GM12875 (cell line): ENCODE measurements around the gene TMEM40.
"Not testable (repeated sequence)": the region's sequence is repeated elsewhere in the genome, so short reads cannot be mapped to it uniquely, and the experiment has no call there.

Source experiments
- H3K4me3 ChIP-seq: one replicate; pipeline ENCODE4 v1.5.1; 2011; ENCODE audit warnings: low read depth, low read length, control low read depth
- TF ChIP-seq, protein P1 (sequence below): IDR thresholded peaks from 2 replicates; pipeline ENCODE4 v1.5.1; 2011; ENCODE audit warnings: low read depth, mild to moderate bottlenecking, control low read depth, inconsistent platforms, low read length, moderate library complexity, borderline replicate concordance; ENCODE audit not compliant: insufficient read depth

TMEM40 gene

DNA sequence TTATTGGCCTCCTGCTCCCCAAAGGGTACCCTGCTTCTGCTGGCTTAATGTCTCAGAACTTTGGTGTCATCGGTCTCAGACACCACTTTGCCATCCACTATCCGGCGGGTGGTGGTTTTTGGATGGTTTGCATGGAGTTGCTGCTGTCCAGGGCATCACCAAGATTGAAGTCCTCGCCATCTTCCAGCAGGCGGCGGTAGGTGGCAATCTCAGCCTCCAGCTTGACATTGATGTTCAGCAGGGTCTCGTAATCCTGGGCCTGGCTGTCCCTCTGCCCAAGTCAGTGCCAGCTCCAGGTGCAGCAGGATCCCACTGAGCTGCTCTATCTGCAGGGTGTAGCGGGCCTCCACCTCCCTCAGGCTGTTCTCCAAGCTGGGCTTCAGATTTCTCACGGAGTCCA is 28.3 kb upstream of the TMEM40 start:
- not testable (repeated sequence) for H3K4me3 ChIP-seq
- TF ChIP-seq, protein P1, sequence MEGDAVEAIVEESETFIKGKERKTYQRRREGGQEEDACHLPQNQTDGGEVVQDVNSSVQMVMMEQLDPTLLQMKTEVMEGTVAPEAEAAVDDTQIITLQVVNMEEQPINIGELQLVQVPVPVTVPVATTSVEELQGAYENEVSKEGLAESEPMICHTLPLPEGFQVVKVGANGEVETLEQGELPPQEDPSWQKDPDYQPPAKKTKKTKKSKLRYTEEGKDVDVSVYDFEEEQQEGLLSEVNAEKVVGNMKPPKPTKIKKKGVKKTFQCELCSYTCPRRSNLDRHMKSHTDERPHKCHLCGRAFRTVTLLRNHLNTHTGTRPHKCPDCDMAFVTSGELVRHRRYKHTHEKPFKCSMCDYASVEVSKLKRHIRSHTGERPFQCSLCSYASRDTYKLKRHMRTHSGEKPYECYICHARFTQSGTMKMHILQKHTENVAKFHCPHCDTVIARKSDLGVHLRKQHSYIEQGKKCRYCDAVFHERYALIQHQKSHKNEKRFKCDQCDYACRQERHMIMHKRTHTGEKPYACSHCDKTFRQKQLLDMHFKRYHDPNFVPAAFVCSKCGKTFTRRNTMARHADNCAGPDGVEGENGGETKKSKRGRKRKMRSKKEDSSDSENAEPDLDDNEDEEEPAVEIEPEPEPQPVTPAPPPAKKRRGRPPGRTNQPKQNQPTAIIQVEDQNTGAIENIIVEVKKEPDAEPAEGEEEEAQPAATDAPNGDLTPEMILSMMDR, result peak; percentile 50; the same call in 1 of the 2 replicates

DNA sequence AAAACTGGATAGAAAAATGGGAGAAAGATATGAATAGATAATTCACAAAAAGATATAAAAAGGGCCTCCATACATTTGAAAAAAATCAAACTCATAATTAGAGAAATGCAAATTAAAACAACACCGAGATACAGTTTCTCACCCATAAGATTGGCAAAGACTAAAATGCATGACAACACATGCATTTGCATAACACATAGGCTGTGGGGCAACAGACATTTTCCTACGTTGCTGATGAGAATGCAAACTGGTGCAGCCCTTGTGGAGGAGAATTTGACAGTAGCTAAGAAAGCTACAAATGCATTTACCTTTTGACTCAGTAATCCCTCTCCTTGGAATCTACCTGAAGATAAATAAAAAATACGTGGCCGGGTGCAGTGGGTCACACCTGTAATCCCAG is 26.0 kb upstream of the TMEM40 start:
- TF ChIP-seq, protein P1, result no peak
- H3K4me3 ChIP-seq, result no peak overlapping the region

DNA sequence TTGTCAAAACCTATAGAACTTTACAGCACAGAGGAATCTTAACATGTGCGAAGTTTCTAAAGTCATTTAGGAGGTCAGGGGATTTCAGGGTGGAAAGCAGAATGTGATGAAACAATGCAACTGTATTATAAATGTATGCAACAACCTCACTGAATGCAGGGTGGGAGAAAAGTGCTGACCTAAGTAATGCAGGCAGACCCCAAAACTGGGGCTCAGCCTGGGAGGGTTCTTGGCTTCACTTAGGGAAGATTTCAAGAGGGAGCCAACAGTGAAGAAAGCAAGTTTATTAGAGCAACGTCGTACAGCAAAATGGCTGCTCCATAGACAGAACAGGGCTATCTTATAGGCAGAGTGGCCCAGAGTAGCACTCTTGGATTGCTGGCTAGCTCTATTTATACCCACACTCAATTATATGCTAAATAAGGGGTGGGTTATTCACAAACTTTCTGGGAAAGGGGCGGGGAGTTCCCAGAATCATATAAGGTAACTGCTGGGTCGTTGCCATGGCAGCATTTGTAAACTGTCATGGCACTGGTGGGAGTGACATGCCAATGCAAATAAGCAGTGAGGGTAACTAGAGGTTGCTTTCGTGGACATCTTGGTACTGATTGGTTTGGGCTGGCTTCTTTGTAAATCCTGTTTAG is 23.2 kb upstream of the TMEM40 start:
- TF ChIP-seq, protein P1, result no peak
- no peak overlapping the region for H3K4me3 ChIP-seq

DNA sequence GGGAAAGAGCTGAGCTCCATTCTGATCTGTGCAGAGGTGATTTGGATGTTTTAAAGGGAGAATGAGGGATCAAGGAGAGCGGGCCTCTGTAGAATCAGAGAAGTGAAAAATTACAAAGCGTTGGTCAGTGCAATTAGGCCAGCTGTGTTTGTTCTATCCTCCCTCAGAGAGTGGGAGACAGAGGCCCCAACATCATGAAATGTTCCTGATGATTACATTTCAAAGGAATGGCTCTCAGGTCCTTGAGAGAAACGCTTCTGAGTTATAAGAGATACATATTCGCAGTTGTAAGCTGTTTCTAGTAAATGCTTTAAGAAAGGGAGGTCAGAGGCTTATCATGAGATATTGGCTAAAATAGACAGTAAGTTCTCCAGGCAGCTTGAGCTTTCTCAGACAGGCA is 21.7 kb upstream of the TMEM40 start:
- TF ChIP-seq, protein P1, result no peak
- no peak overlapping the region for H3K4me3 ChIP-seq

DNA sequence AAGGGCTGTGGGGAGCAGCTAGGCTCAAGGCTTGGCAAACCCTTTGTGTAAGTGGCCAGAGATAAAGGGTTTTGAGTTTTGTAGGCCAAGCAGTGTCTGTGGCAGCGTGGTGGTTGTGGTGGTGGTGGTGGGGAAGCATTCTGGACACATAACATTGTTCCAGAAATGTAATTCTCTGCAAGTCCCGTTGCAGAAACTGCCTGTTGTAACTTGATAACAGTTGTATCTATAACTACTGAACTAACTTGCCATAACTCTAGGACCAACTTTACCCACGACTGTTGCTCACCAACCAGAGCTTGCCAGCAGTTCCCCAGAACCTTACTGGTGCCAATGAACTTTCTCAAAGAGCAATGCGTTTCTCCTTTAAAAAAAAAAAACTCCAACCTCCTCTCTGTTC is 18.1 kb upstream of the TMEM40 start:
- no peak overlapping the region for H3K4me3 ChIP-seq
- TF ChIP-seq, protein P1, result no peak

DNA sequence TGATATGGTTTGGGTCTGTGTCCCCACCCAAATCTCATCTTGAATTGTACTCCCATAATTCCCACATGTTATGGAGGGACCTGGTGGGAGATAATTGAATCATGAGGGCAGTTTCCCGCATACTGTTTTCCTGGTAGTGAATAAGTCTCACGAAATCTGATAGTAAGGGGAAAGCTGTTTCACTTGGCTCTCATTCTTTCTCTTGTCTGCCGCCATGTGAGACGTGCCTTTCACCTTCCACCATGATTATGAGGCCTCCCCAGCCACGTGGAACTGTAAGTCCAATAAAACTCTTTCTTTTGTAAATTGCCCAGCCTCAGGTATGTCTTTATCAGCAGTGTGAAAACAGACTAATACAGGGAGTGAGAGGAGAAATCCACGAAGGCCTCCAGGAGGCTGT is 16.9 kb upstream of the TMEM40 start:
- not testable (repeated sequence) for H3K4me3 ChIP-seq

DNA sequence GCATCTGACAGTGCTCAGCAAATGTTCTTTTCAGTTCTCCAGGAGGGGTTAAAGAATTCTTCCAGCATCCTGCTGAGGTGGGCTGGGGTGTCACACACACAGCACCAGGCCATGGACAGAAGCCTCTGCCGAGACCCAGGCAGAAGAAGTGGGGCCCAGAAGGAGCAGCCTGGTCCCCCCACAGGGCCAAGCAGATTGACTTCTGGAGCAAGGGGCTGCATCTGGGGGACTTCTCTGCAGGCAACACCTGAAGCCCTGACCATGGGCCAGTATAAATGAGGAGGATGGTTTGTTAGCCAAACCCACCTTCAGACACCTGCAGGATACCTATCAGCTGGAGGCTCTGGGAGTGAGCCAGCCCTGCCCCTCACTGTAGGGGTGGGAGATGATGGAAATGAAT is 16.2 kb upstream of the TMEM40 start:
- no peak overlapping the region for H3K4me3 ChIP-seq
- TF ChIP-seq, protein P1, result no peak

DNA sequence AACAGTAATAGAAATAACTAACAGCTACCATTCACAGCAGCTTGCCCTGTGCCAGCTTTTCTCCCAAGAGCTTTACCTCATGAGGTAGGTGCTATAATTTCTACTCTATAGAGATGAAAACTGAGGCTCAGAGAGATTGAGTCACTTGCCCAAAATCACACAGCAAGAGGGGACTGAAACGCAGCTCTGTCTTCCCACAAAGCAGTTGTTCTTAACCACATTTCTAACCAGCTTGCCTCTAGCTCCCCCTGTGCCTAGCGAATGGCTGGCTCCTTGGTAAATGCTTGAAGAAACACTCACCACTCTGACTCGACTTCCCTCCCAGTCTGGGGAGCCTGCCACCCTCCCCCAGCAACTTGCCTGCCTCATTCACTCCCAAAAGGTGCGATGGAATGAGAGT is 15.6 kb upstream of the TMEM40 start:
- TF ChIP-seq, protein P1, result no peak
- no peak overlapping the region for H3K4me3 ChIP-seq
